Lower leg skin (tissue), 3 donors: ENCODE data around the gene NOM1.

Experiments used
- CTCF ChIP-seq, 3 donors: fragments of 450-650 bp; IDR thresholded peaks; one replicate each; pipeline ENCODE4 v1.5.1; 2016; ENCODE audit warnings: antibody characterized with exemption in 3 of 3, mild to moderate bottlenecking in 3 of 3, moderate library complexity in 2 of 3
- POLR2A ChIP-seq, 2 donors: fragments of 450-650 bp; IDR thresholded peaks; one replicate each; pipeline ENCODE4 v1.6.1; 2016 to 2017; ENCODE audit warnings: antibody characterized with exemption in 2 of 2, mild to moderate bottlenecking in 1 of 2, moderate library complexity in 1 of 2

GRCh38 chr7:156989766-156990535 is 40.4 kb downstream of the NOM1 start:
- TF ChIP-seq CTCF (IDR thresholded peaks at IDR 0.05) (no peak), POLR2A (IDR thresholded peaks at IDR 0.05) (no peak)
